ENCODE data around the gene ZNF839. TPM values are rescaled to one million over a fixed set of nuclear protein-coding genes. Genes with fewer than 3 reads are reported as not detected.
"Not testable (repeated sequence)": the region's sequence is repeated elsewhere in the genome, so short reads cannot be mapped to it uniquely, and the experiment has no call there.

Gene ZNF839
- total RNA-seq, 1 experiment from 2014 or later, result 14.3 TPM

DNA sequence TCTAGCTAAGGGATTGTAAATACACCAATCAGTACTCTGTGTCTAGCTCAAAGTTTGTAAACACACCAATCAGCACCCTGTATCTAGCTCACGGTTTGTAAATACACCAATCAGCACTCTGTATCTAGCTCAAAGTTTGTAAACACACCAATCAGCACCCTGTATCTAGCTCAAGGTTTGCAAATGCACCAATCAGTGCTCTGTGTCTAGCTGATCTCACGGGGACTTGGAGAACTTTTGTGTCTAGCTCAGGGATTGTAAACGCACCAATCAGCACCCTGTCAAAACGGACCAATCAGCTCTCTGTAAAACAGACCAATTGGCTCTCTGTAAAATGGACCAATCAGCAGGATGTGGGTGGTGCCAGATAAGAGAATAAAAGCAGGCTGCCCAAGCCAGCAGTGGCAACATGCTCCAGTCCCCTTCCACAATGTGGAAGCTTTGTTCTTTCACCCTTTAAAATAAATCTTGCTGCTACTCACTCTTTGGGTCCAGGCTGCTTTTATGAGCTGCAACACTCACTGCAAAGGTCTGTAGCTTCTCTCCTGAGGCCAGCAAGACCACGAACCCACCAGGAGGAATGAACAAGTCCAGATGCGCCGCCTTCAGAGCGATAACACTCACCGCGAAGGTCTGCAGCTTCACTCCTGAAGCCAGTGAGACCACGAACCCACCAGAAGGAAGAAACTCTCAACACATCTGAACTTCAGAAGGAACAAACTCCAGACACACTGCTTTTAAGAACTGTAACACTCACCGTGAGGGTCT, 21.1 kb upstream of the ZNF839 start:
- H3K36me3 ChIP-seq (ENCODE audit: insufficient read depth, low read length); H3K27ac ChIP-seq (ENCODE audit: low read length); H3K4me1 ChIP-seq (ENCODE audit: low read length); H3K4me3 ChIP-seq (ENCODE audit: low read length); H2AFZ ChIP-seq (ENCODE audit: low read length); H3K79me2 ChIP-seq (ENCODE audit: low read length); H3K4me2 ChIP-seq (ENCODE audit: low read depth, low read length, poor library complexity, severe bottlenecking); H3K27me3 ChIP-seq (ENCODE audit: low read length); H3K9me3 ChIP-seq (ENCODE audit: low read length); H4K20me1 ChIP-seq (ENCODE audit: insufficient read depth, low read depth, low read length); H3K9ac ChIP-seq (ENCODE audit: low read length); H3K9me2 ChIP-seq (replicated peaks; ENCODE audit: insufficient read depth, low read length): not testable (repeated sequence)
- peak; percentile 58 for DNase-seq

DNA sequence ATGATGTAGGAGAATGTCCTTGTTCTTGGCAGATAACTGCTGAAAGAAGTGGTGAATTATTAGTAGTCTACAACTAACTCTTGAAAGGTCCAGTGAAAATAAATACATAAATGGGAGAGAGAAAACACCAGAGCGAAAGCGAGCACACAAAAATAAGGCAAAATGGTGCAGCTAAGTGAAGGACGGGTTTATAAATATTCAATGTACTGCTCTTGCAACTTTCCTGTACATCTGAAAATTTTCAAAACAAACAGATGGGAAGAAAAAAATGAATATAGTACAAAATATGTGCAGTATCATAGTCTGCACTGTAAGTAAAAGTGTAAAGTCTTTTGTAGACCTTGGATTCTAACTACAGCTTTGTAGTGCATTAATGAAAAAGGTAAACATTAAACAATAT, 15.9 kb upstream of the ZNF839 start:
- Histone ChIP-seq H3K4me2 (ENCODE audit: low read depth, low read length, poor library complexity, severe bottlenecking) (peak overlapping the region; percentile 85), H3K9ac (ENCODE audit: low read length) (no peak overlapping the region), H4K20me1 (ENCODE audit: insufficient read depth, low read depth, low read length) (no peaks in the 10 kb centered on the region)

DNA sequence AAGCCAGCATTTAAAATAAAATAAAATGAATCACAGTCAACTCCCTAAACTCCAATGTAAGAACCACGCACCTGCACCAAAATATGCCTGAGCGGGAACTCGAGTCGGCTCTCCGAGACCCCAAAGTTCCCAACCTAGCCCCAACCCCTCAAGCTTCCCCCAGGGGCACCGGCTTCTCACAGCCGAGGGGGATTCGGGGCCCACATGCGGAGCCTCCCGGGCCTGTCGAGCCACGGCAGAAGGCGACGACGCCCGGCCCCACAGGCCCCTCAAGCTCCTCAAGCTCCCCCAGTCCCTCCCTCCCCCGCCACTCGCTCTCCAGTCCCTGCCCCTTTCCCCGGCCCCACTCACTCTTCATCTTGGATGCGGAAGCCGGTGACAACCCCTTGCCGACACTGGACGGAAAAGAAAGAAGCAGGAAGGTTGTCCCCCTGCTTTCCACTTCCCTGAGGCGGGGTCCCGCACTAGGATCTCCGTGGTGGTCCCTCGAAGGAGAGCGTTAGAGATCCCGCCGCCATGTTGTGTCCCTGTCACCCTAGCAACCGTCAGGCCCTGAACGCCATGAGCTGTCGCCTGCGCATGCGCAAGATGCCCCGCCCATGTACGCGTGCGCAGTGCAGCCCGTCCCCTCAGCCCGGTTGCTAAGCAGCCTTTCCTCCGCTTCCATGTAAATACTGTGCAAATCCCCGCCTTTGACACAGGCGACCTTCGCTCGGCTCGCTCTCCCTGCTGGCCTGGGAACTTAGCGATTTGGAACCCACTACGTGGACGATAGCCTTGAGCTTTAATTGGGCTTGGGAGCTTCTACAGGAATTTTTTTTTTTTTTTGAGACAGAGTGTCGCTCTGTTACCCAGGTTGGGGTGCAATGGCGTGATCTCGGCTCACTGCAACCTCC, 14.7 kb upstream of the ZNF839 start, which contains the start of gene MOK:
Gene MOK, minus strand, starts transcription at position 554 of the 896 bp plus-strand sequence. Its CDS starts 196 bp downstream, at position 358.
- Histone ChIP-seq H3K9me2 (replicated peaks; ENCODE audit: insufficient read depth, low read length) (no peaks in the 10 kb centered on the region), H3K36me3 (ENCODE audit: insufficient read depth, low read length) (no peaks in the 10 kb centered on the region), H3K4me3 (ENCODE audit: low read length) (peak within 1 kb of the TSS; percentile 72), H3K79me2 (ENCODE audit: low read length) (no peaks in the 10 kb centered on the region), H3K4me2 (ENCODE audit: low read depth, low read length, poor library complexity, severe bottlenecking) (peak within 1 kb of the TSS; percentile 85), H3K4me1 (ENCODE audit: low read length) (peaks cover 9% of the 10 kb centered on the region), H3K27ac (ENCODE audit: low read length) (no peak within 1 kb of the TSS), H3K27me3 (ENCODE audit: low read length) (no peaks in the 10 kb centered on the region), H2AFZ (ENCODE audit: low read length) (peak within 1 kb of the TSS; percentile 95), H3K9me3 (ENCODE audit: low read length) (no peaks in the 10 kb centered on the region), H4K20me1 (ENCODE audit: insufficient read depth, low read depth, low read length) (no peaks in the 10 kb centered on the region), H3K9ac (ENCODE audit: low read length) (peak within 1 kb of the TSS; percentile 58)
- peak; percentile 99 for DNase-seq

More for the DNA sequence above, 15.9 kb upstream of the ZNF839 start:
- Histone ChIP-seq H3K4me1 (ENCODE audit: low read length) (peaks cover 9% of the 10 kb centered on the region), H3K27ac (ENCODE audit: low read length) (no peak overlapping the region), H3K9me3 (ENCODE audit: low read length) (no peaks in the 10 kb centered on the region), H2AFZ (ENCODE audit: low read length) (no peak overlapping the region), H3K4me3 (ENCODE audit: low read length) (no peak overlapping the region), H3K79me2 (ENCODE audit: low read length) (no peaks in the 10 kb centered on the region), H3K27me3 (ENCODE audit: low read length) (no peaks in the 10 kb centered on the region), H3K36me3 (ENCODE audit: insufficient read depth, low read length) (no peaks in the 10 kb centered on the region), H3K9me2 (replicated peaks; ENCODE audit: insufficient read depth, low read length) (no peaks in the 10 kb centered on the region)
- no peak for DNase-seq

DNA sequence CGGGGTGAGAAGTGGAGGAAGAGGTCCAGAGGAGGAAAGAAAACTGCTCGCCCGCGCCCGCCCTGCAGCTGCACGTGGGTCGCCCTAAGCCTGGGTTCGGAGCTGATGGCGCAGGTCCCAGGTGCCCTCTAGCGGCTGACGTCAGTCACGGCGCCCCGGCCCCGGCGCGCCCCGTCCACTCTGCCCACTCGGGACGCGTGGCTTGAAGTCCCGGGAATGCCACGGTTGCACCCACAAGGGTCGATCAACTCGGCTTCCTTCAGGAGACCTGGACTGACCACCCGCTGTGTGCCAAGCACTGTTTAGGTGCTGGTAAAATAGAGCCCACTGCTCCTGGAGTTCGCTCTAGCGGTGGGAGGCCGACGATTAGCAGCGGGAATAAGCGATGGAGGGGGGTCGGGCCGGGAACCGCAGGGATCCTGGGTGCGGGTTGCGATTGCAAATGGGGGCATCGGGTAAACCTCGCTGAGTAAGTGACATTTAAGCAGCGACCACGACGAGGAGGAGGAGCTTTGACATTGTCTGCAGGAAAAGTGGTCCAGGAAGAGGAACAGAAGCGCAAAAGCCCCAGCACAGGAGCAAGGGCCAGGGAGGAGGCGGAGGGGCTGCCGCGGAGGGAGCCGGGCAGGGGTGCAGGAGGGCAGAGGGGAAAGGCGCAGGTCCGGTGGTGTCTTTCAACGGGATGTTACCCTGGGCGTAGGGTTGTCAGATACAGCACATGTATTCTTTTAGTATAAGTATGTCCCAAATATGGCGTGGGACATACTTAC, 5.1 kb upstream of the ZNF839 start:
- Histone ChIP-seq H3K36me3 (ENCODE audit: insufficient read depth, low read length) (no peaks in the 10 kb centered on the region), H3K27me3 (ENCODE audit: low read length) (no peaks in the 10 kb centered on the region), H3K4me1 (ENCODE audit: low read length) (peaks cover 47% of the 10 kb centered on the region), H4K20me1 (ENCODE audit: insufficient read depth, low read depth, low read length) (no peaks in the 10 kb centered on the region), H3K27ac (ENCODE audit: low read length) (no peak overlapping the region), H3K4me3 (ENCODE audit: low read length) (peak overlapping the region; percentile 71), H3K9ac (ENCODE audit: low read length) (peak overlapping the region; percentile 63), H3K79me2 (ENCODE audit: low read length) (peaks cover 6% of the 10 kb centered on the region), H3K9me2 (replicated peaks; ENCODE audit: insufficient read depth, low read length) (no peaks in the 10 kb centered on the region), H3K9me3 (ENCODE audit: low read length) (no peaks in the 10 kb centered on the region), H3K4me2 (ENCODE audit: low read depth, low read length, poor library complexity, severe bottlenecking) (peak overlapping the region; percentile 88), H2AFZ (ENCODE audit: low read length) (peak overlapping the region; percentile 88)
- peak; percentile 94 for DNase-seq

GRCh38 chr14:102315121-102315520, 4.4 kb upstream of the ZNF839 start:
- Histone ChIP-seq H4K20me1 (ENCODE audit: insufficient read depth, low read depth, low read length) (no peaks in the 10 kb centered on the region), H3K9me3 (ENCODE audit: low read length) (no peaks in the 10 kb centered on the region), H3K9me2 (replicated peaks; ENCODE audit: insufficient read depth, low read length) (no peaks in the 10 kb centered on the region), H3K79me2 (ENCODE audit: low read length) (peaks cover 9% of the 10 kb centered on the region), H3K27me3 (ENCODE audit: low read length) (no peaks in the 10 kb centered on the region), H3K4me3 (ENCODE audit: low read length) (no peak overlapping the region; the same call in 1 of the 2 replicates), H3K4me2 (ENCODE audit: low read depth, low read length, poor library complexity, severe bottlenecking) (no peak overlapping the region), H3K9ac (ENCODE audit: low read length) (no peak overlapping the region), H3K4me1 (ENCODE audit: low read length) (peaks cover 47% of the 10 kb centered on the region), H2AFZ (ENCODE audit: low read length) (no peak overlapping the region), H3K36me3 (ENCODE audit: insufficient read depth, low read length) (no peaks in the 10 kb centered on the region), H3K27ac (ENCODE audit: low read length) (no peak overlapping the region)
- no peak for DNase-seq

GRCh38 chr14:102316338-102316742, 3.2 kb upstream of the ZNF839 start:
- H3K4me1 ChIP-seq (ENCODE audit: low read length), result peaks cover 59% of the 10 kb centered on the region
- peaks cover 21% of the 10 kb centered on the region for H3K79me2 ChIP-seq (ENCODE audit: low read length)
- H3K36me3 ChIP-seq (ENCODE audit: insufficient read depth, low read length), result no peaks in the 10 kb centered on the region
- H2AFZ ChIP-seq (ENCODE audit: low read length), result peak overlapping the region; percentile 97
- no peak overlapping the region for H3K27ac ChIP-seq (ENCODE audit: low read length)
- H3K9me3 ChIP-seq (ENCODE audit: low read length), result no peaks in the 10 kb centered on the region
- no peaks in the 10 kb centered on the region for H3K27me3 ChIP-seq (ENCODE audit: low read length)
- DNase-seq, result peak; percentile 77
- peak overlapping the region; percentile 71 for H3K4me3 ChIP-seq (ENCODE audit: low read length)
- H3K9me2 ChIP-seq (replicated peaks; ENCODE audit: insufficient read depth, low read length), result no peaks in the 10 kb centered on the region
- peak overlapping the region; percentile 96 for H3K4me2 ChIP-seq (ENCODE audit: low read depth, low read length, poor library complexity, severe bottlenecking)
- H3K9ac ChIP-seq (ENCODE audit: low read length), result peak overlapping the region; percentile 73
- H4K20me1 ChIP-seq (ENCODE audit: insufficient read depth, low read depth, low read length), result no peaks in the 10 kb centered on the region

DNA sequence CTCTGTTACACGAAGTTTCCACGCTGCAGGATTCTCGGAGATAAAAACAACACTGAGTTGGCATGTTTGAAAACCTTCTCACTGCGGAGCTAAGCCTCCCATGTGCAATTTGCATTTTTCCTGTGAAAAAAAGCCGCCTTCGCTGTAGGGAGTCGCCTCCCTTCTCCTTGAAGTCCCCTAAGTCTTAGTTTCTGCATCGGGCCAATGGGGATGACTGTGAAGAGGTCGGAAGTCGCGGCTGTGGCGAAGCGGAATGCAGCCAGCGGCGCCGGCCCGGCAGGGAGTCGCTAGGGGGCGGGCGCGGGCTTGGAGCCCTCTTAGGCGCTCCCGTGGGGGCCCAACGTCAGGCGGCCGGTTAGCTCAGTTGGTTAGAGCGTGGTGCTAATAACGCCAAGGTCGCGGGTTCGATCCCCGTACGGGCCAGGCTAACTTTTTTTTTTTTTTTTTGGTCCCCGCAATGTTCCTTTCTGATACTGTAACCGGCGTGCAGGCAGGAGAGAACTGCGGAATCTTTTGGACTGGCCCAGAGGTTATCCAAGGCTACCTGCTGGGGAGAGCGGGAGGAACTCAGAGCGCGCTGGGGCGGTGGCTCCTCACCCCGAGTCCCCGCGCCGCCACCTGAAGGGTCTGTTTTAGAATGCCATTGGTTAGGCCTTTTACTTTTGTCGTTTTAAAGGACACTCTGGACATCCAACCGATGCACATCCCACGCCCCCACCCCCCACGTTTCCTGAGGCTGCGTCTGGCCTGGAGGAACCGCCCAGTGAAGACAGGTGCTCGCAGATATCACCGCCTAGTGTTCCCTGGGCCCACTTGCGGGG, 2.6 kb upstream of the ZNF839 start:
- Histone ChIP-seq H3K4me3 (ENCODE audit: low read length) (peak overlapping the region; percentile 71), H3K4me2 (ENCODE audit: low read depth, low read length, poor library complexity, severe bottlenecking) (peak overlapping the region; percentile 96), H3K36me3 (ENCODE audit: insufficient read depth, low read length) (0 out of 2 replicates have a peak, but pooled peaks cover under 1% of the 10 kb centered on the region), H3K27me3 (ENCODE audit: low read length) (no peaks in the 10 kb centered on the region), H3K9me3 (ENCODE audit: low read length) (no peaks in the 10 kb centered on the region), H3K27ac (ENCODE audit: low read length) (no peak overlapping the region), H3K79me2 (ENCODE audit: low read length) (peaks cover 27% of the 10 kb centered on the region), H3K9ac (ENCODE audit: low read length) (peak overlapping the region; percentile 73), H4K20me1 (ENCODE audit: insufficient read depth, low read depth, low read length) (no peaks in the 10 kb centered on the region), H3K9me2 (replicated peaks; ENCODE audit: insufficient read depth, low read length) (no peaks in the 10 kb centered on the region), H3K4me1 (ENCODE audit: low read length) (peaks cover 60% of the 10 kb centered on the region), H2AFZ (ENCODE audit: low read length) (peak overlapping the region; percentile 97)
- DNase-seq, result peak; percentile 98

Data from Karpas-422 (cell line).